NCI-H2107 (cell line): Measurements from ENCODE around the gene PHKB.
"Not testable (repeated sequence)": the region's sequence is repeated elsewhere in the genome, so short reads cannot be mapped to it uniquely, and the experiment has no call there.

Experiments used
- DNase-seq: peaks from one replicate; lab custom pipeline; 2025; lab: John Stamatoyannopoulos, UW

Gene PHKB

DNA sequence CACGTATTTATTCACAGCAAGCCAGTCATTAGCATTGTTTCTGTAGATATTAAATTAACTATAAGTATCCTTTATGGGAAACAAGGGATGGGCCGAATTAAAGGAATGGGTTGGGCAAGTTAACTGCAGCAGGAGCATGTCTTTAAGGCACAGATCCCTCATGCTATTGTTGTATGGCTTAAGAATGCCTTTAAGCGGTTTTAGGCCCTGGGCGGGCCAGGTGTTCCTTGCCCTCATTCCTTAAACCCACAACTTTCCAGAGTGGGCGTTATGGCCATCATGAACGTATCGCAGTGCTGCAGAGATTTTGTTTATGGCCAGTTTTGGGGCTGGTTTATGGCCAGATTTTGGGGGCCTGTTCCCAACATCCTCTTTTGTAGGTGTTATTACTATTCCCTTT, 9.1 kb downstream of the PHKB start:
- DNase-seq = no peak

- DNase-seq = no peak
Observed at GRCh38 chr16:47470810-47471209, 9.7 kb downstream of the PHKB start.

DNA sequence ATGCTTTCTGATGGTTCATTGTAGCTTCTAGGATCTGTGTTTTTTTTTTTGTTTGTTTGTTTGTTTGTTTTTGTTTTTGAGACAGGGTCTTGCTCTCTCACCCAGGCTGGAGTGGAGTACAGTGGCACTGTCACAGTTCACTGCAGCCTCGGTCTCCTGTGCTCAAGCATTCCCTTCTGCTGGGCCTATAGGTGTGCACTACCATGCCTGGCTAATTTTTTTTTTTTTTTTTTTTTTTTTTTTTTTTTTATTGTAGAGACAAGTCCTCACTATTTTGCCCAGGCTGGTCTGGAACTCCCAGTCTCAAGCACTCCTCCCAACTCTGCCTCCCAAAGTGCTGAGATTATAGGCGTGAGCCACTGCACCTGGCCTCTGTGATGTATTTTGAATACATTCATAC, 11.9 kb downstream of the PHKB start:
- not testable (repeated sequence) for DNase-seq

DNA sequence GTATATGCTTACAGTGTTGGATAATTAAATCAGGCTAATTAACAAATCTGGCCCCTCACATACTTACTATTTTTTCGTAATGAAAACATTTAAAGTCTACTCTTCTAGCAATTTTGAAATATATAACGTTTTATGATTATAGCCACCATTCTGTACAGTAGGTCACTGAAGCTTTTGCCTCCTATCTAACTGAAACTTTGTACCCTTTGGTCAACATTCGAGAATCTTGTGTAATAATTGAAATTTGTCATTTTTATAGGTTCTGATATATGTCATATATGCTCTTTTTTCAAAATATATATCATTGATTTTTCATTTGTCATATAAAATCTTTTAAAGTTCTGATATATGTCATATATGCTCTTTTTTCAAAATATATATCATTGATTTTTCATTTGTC, 12.7 kb downstream of the PHKB start:
- DNase-seq = no peak

DNA sequence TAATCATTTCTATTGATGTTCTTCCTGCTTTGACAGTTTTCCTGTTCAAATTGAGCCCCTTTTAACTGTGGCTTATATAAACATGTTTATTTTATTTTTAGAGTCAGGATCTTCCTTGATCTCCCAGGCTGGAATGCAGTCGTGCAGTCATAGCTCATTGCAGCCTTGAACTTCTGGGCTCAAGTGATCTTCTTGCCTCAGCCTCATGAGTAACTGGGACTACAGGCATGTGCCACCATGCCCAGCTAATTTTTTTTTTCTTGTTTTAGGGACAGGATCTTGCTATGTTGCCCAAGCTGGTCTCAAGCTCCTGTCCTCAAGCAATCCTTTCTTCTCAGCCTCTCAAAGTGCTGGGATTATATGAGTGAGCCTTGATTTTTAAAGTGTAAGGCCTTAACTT, 14.7 kb downstream of the PHKB start:
- DNase-seq = no peak

- DNase-seq = no peak
Observed at GRCh38 chr16:47476654-47477345, 15.7 kb downstream of the PHKB start.

DNA sequence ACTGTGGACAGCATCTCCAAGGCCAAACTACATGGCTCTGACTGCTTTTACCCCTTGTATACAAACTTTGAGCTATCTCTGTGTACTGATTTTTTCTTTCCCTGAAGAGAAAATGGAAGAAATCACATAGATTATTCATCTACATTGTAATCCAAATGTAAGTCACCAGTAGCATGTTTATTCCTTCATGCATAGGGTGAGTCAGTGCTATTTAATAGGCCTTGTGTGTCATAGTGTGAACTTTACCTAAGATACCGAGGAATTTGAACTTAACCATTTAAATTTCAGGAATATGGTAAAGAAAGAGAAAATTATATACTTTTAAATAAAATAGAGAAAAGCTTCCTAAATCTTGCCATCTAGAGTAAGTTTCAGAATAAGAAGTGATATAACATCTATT, 16.5 kb downstream of the PHKB start:
- no peak for DNase-seq

DNA sequence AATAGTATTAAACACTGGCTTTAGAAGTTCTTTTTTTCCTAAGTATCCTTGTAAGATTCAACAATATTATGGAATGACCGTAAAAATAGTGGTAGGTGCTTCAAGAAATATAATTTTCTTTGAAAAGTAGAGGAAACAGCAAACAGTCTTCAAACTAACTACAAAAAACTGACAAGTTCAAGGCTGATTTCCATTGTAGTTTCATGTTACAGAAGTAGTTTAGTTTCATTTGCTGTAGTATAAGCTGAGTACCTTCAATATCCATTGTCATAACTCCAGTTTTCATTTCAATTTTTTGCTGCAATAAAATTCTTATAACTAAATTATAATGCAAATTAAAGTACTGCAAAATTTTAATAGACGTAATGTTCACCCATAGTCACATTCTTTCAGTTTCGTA, 19.3 kb downstream of the PHKB start:
- no peak for DNase-seq

DNA sequence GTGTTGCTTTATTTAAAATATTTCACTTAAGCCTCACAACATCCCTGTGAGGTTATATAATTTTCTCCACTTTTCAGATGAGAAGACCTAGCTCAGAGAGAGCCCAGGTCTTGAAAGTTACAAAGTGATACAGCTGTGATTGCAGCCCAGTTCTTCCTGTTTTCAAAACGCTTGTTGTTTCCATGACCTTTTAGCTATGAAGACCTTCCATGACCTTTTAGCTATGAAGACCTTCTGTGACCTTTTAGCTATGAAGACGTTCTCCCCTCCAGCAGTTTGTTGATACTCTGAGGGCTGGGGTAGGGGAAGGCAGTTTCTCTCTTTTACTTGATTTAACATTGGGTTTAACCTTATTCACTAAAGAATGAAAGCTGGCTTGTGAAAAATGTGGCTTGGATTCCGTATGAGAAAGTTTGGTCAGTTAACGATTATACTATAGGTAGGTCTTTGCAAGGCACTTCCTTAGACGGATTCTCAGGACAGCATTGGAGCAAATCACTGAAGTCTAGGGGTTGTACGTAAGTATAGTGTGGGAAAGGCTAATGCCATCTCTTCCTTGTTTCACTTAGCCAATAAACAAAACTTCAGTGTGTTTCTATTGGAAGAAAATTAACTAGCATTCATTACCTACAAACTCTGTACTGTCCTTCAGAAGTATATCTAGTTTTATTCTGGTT, 20.7 kb downstream of the PHKB start:
- no peak for DNase-seq

GRCh38 chr16:47483616-47484015, 22.5 kb downstream of the PHKB start:
- DNase-seq = no peak

DNA sequence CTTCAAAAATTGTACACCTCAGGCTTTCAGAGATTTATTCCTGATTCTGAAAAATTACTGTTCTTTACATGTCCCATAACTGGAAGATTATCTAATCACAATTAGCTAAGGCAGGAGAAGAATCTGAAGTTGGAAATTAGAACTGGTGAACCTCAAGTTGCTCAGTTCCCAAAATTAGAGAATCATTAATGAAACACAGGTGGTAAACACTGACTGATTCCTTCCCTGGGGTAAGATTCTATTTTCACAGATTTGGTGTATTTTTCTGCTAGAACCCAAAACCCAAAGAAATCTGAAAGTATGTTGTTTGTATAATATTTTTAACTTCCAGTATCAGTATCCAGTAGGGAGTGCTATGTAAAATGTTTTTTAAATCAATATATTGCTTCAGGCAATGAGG, 25.7 kb downstream of the PHKB start:
- DNase-seq = no peak

DNA sequence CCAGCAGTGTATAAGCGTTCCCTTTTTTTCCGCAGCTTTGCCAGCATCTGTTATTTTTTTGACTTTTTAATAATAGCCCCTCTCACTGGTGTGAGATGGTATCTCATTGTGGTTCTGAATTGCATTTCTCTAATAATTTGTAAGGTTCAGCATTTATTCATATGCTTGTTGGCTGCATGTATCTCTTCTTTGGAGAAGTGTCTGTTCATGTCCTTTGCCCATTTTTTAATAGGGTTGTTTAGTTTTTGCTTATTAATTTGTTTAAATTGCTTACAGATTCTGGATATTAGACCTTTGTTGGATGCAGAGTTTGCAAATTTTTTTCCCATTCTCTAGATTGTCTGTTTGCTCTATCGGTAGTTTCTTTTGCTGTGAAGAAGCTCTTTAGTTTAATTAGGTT, 26.9 kb downstream of the PHKB start:
- no peak for DNase-seq

- no peak for DNase-seq
Observed at GRCh38 chr16:47490471-47490870, 29.3 kb downstream of the PHKB start.

DNA sequence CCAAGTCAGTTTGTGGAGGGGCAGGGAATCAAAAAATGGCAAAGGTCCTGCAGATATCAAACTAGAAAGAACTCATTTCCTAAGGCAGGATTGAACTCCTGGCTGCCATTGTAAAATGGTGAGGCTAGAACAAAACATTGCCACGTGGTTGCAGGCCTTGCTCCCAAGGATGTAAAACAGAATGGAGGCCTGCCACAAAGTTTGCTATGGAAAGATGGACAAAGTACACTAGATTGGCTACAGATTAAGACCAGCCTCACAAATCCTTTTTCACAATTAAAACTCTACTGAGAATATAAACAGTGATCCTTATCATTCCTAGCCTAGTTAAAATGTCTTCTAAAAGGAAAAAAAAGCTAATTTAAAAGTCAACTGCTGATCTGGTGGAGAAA, 30.9 kb downstream of the PHKB start:
- no peak for DNase-seq

- no peak for DNase-seq
Observed at GRCh38 chr16:47492428-47493377, 31.6 kb downstream of the PHKB start.

- DNase-seq = no peak
Observed at GRCh38 chr16:47493381-47494337, 32.5 kb downstream of the PHKB start.

DNA sequence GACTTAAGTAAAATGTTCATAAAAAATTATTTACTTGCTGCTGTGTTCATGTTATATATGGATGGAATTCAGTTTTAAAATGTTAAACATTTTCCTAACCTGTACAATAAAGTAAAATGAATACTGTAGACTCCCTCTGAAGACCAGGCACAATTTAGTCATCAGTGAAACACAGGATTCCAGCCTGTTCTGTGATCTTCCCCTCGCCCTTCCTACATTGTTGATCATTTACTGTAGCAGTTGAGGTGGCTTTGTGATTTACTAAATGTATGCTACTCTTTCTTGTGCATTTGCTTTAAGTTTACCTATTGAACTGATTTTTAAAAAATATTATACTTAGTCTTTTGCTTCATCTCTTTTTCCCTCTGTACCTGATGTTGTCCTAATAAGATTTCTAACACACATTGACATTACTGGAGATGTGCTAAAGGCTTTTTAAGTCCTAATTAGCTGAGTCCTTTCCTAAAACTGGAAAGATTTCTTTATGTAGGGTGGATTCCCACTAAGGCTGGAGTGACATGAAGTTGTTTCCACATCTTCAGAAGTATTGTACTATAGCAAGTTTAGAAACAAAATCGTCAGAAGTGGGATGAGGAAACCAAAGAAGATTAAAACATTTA, 38.1 kb downstream of the PHKB start:
- no peak for DNase-seq

GRCh38 chr16:47499700-47500264, 38.7 kb downstream of the PHKB start:
- DNase-seq = no peak

- no peak for DNase-seq
Observed at GRCh38 chr16:47503936-47504335, 42.8 kb downstream of the PHKB start.

- DNase-seq = no peak
Observed at GRCh38 chr16:47504599-47504998, 43.5 kb downstream of the PHKB start.

- DNase-seq = no peak
Observed at GRCh38 chr16:47506800-47507199, 45.7 kb downstream of the PHKB start.
